Heart right ventricle (tissue), 16 donors: Measurements from ENCODE around the gene CHD6. TPM values are rescaled to one million over a fixed set of nuclear protein-coding genes. Genes with fewer than 3 reads are reported as not detected.

ENCODE experiments used
- ATAC-seq, 8 donors: fragments of 200-7000 bp; cut with Tn5 transposase; one replicate each; pipeline ENCODE4 v1.9.1; 2020; ENCODE audit warnings: mild to moderate bottlenecking in 8 of 8, moderate library complexity in 8 of 8, moderate number of reproducible peaks in 1 of 8
- DNase-seq, 2 donors: peaks; one replicate each; pipeline ENCODE4 v3.0.0-alpha.2; 2020
- H3K27ac ChIP-seq, 10 donors: fragments of 200-600 bp; sonication (generic) in 2 of 10; one replicate each; pipeline versions ENCODE4 v1.5.0 to v1.8.0; 2020 to 2022; ENCODE audit warnings: mild to moderate bottlenecking in 3 of 10
- H3K27me3 ChIP-seq, 7 donors: fragments of 200-600 bp; one replicate each; pipeline ENCODE4 v1.8.0; 2021 to 2022; ENCODE audit warnings: mild to moderate bottlenecking in 2 of 7
- H3K36me3 ChIP-seq, 9 donors: fragments of 200-600 bp; sonication (generic) in 1 of 9; one replicate each; pipeline versions ENCODE4 v1.5.0 to v1.8.0; 2020 to 2022; ENCODE audit warnings: mild to moderate bottlenecking in 2 of 9
- H3K4me1 ChIP-seq, 9 donors: fragments of 200-600 bp; sonication (generic) in 1 of 9; one replicate each; pipeline versions ENCODE4 v1.5.0 to v1.8.0; 2020 to 2022; ENCODE audit warnings: mild to moderate bottlenecking in 4 of 9
- H3K4me3 ChIP-seq, 10 donors: fragments of 200-600 bp; sonication (generic) in 2 of 10; one replicate each; pipeline versions ENCODE4 v1.5.0 to v1.8.0; 2020 to 2022; ENCODE audit warnings: mild to moderate bottlenecking in 7 of 10, moderate library complexity in 2 of 10
- H3K9me3 ChIP-seq, 11 donors: fragments of 200-600 bp in 10 of 11; sonication (generic) in 2 of 11; one replicate each; pipeline versions ENCODE4 v1.5.0 to v1.8.0; 2013 to 2022; ENCODE audit warnings: mild to moderate bottlenecking in 2 of 11, control low read depth in 1 of 11, moderate library complexity in 1 of 11
- CTCF ChIP-seq, 9 donors: fragments of 200-600 bp; sonication (generic) in 2 of 9; IDR thresholded peaks; one replicate each; pipeline versions ENCODE4 v1.5.0 to v1.8.0; 2021 to 2022; ENCODE audit warnings: antibody characterized with exemption in 9 of 9, mild to moderate bottlenecking in 5 of 9, moderate library complexity in 1 of 9
- WGBS, 2 donors: extraction: QIAGEN DNeasy Blood & Tissue Kit; methylation state at CpG; one replicate each; pipeline ENCODE4 v1.1.7; 2013; ENCODE audit warnings: inconsistent platforms in 1 of 2; 5-methylcytosine and 5-hydroxymethylcytosine counted together
- intact Hi-C, 10 donors: fragments of 100-400 bp; cut with DNase I; formaldehyde crosslinking; loops; one replicate each; pipeline versions ENCODE4 v1.11.1 to v1.14.2; 2022
- polyA plus RNA-seq, 2 donors: library from polyadenylated mRNA; stranded (reverse); fragments of 200-250 nt; gene quantifications; one replicate each; pipeline ENCODE4 v1.2.3, GENCODE V29; 2013
- total RNA-seq, 10 donors: library from RNA; stranded (reverse); fragmentation: NEBNext Ultra II Directional in 3 of 10; extraction: Animal tissue kit (Norgen Biotek cat#: 25700) in 3 of 10; gene quantifications; one replicate each; pipeline versions ENCODE4 v1.2.1 to v1.2.4, GENCODE V29; 2021 to 2023
- donor health status: Arrhythmogenic right ventricular cardiomyopathy.
- donor health status: ischemic (EF 13 %, LVEDD 7.1; RV severe dilation, severe dysfunction).
- donor health status: healthy with polysubstance abuse.
- donor health status: DM: no; HTN: yes; CAD: no.
- donor health status: DM: no; HTN: no; CAD: no.
- donor health status: ischemic (EF 25% LVEDD 6.9; RV normal size, moderate dysfunction).
- donor health status: ischemic (EF 25% LVEDD 5.7; RV mildly dilated, moderate dysfunction).
- donor health status: healthy.
- donor health status: DM: yes; HTN: yes; CAD: no.
- donor health status: Ischemic cardiomyopathy.
- donor health status: ischemic (EF 35%, LVEDD 5.7; RV mildly dilated, moderate dysfunction).
- donor health status: nonischemic (EF 11% LVEDD 7.7; RV severe dilation, severe dysfunction).
- donor health status: DM: yes; HTN: yes; CAD: no.
- donor health status: PGD.
- donor health status: ischemic (EF 29% LVEDD 5.4; RV normal size, mild dysfunction).
- donor health status: nonischemic (EF 23%, LVEDD 6.1; RV moderate dilation, normal function).

CHD6 gene
- total and polyA plus RNA-seq, 12 donors = 3.0 to 52.9 (median 39.5) TPM

GRCh38 chr20:41573955-41574354 is 44.2 kb downstream of the CHD6 start:
- Histone ChIP-seq H3K4me3 (no peak overlapping the region), H3K36me3 (no peaks in the 10 kb centered on the region), H3K9me3 (peaks cover 0 to 7% (median 0%) of the 10 kb centered on the region in 11 donors), H3K27ac (peak overlapping the region in 2 of 10 donors; percentile 24 to 48), H3K27me3 (no peaks in the 10 kb centered on the region), H3K4me1 (peaks cover 10 to 86% (median 68%) of the 10 kb centered on the region in 9 donors)
- intact Hi-C loops = loop anchor here in 1 of 10 donors (5.0 kb wide), 1 partner anchor 43 kb away; the partner anchor contains the start of gene CHD6
- 35 to 37% methylated on average over 2 of the region's 2 CpGs for WGBS, 2 donors
- DNase-seq (no peak), ATAC-seq (peak in 3 of 8 donors; percentile 31 to 52 (median 45))
- no peak for TF ChIP-seq CTCF (IDR thresholded peaks at IDR 0.05)

- WGBS, 2 donors = 80 to 82% methylated on average over 3 of the region's 3 CpGs
- ATAC-seq (peak in 4 of 8 donors; percentile 16 to 39 (median 34)), DNase-seq (no peak)
- no peak overlapping the region for H3K27ac ChIP-seq
- H3K27me3 ChIP-seq = no peaks in the 10 kb centered on the region
- no peak overlapping the region for H3K4me3 ChIP-seq
- H3K4me1 ChIP-seq = peaks cover 10 to 98% (median 72%) of the 10 kb centered on the region in 9 donors
- TF ChIP-seq CTCF (IDR thresholded peaks at IDR 0.05) = peak in 2 of 9 donors; percentile 14 to 28
- intact Hi-C loops = loop anchor here in 1 of 10 donors (5.0 kb wide), 1 partner anchor 45 kb away; the partner anchor contains the start of gene CHD6
- no peaks in the 10 kb centered on the region for H3K36me3 ChIP-seq
- peaks cover 0 to 7% (median 0%) of the 10 kb centered on the region in 11 donors for H3K9me3 ChIP-seq
These were observed 46.1 kb downstream of the CHD6 start for GRCh38 chr20:41572010-41572572.

GRCh38 chr20:41571006-41571405 is 47.2 kb downstream of the CHD6 start:
- H3K27ac ChIP-seq = no peak overlapping the region
- no peak for ATAC-seq
- DNase-seq = no peak

GRCh38 chr20:41570557-41570956 is 47.6 kb downstream of the CHD6 start:
- no peak for ATAC-seq
- DNase-seq = no peak
- H3K9me3 ChIP-seq = peaks cover 0 to 7% (median 0%) of the 10 kb centered on the region in 11 donors
- H3K36me3 ChIP-seq = no peaks in the 10 kb centered on the region
- H3K4me3 ChIP-seq = no peak overlapping the region
- H3K27me3 ChIP-seq = no peaks in the 10 kb centered on the region
- no peak for TF ChIP-seq CTCF (IDR thresholded peaks at IDR 0.05)
- H3K4me1 ChIP-seq = peaks cover 13 to 84% (median 57%) of the 10 kb centered on the region in 9 donors
- H3K27ac ChIP-seq = no peak overlapping the region
- intact Hi-C loops = loop anchor here in 1 of 10 donors (5.0 kb wide), 1 partner anchor 47 kb away; the partner anchor contains the start of gene CHD6

More at GRCh38 chr20:41571006-41571405, 47.2 kb downstream of the CHD6 start:
- 69 to 76% methylated on average over 2 of the region's 2 CpGs for WGBS, 2 donors
- no peak overlapping the region for H3K4me3 ChIP-seq
- peaks cover 13 to 89% (median 61%) of the 10 kb centered on the region in 9 donors for H3K4me1 ChIP-seq
- TF ChIP-seq CTCF (IDR thresholded peaks at IDR 0.05) = no peak
- H3K27me3 ChIP-seq = no peaks in the 10 kb centered on the region
- H3K9me3 ChIP-seq = peaks cover 0 to 7% (median 0%) of the 10 kb centered on the region in 11 donors
- no peaks in the 10 kb centered on the region for H3K36me3 ChIP-seq
- intact Hi-C loops = loop anchor here in 1 of 10 donors (5.0 kb wide), 1 partner anchor 46 kb away; the partner anchor contains the start of gene CHD6
